ENCODE results near the gene RPL9. TPM values are rescaled to one million over a fixed set of nuclear protein-coding genes. Genes with fewer than 3 reads are reported as not detected.
A peak's percentile ranks its signal among the peaks of the same experiment; 100 is the strongest.
"Not testable (repeated sequence)": the region's sequence is repeated elsewhere in the genome, so short reads cannot be mapped to it uniquely, and the experiment has no call there.

The RPL9 gene
- total RNA-seq, 1 donor from 2014 or later, result 1,701 TPM

DNA sequence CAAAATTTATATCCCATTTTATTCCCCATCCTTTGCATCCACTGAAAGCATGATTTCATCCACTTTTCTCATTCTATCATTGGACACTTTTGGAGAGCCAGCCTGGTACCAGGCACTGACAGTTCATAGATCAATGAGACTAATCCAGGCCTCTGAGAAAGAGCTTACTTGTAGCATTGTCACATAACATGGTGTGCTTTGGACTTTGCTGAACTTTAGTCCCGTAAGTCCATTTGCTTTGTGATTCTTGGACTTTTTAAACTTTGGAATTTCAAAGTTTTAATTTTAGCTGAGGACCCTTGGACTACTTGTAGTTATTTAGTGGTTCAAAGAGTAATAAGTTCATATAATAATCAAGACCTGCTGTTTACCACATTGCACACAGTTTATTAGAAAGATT, 11.7 kb upstream of the RPL9 start:
- Histone ChIP-seq H3K9me3 (no peaks in the 10 kb centered on the region), H3K27ac (no peak overlapping the region), H3K4me3 (no peak overlapping the region), H3K36me3 (peaks cover 0 to 18% of the 10 kb centered on the region in 2 donors), H3K27me3 (no peaks in the 10 kb centered on the region), H3K4me1 (no peaks in the 10 kb centered on the region)
- TF ChIP-seq, protein P1, sequence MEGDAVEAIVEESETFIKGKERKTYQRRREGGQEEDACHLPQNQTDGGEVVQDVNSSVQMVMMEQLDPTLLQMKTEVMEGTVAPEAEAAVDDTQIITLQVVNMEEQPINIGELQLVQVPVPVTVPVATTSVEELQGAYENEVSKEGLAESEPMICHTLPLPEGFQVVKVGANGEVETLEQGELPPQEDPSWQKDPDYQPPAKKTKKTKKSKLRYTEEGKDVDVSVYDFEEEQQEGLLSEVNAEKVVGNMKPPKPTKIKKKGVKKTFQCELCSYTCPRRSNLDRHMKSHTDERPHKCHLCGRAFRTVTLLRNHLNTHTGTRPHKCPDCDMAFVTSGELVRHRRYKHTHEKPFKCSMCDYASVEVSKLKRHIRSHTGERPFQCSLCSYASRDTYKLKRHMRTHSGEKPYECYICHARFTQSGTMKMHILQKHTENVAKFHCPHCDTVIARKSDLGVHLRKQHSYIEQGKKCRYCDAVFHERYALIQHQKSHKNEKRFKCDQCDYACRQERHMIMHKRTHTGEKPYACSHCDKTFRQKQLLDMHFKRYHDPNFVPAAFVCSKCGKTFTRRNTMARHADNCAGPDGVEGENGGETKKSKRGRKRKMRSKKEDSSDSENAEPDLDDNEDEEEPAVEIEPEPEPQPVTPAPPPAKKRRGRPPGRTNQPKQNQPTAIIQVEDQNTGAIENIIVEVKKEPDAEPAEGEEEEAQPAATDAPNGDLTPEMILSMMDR (IDR thresholded peaks at IDR 0.05), result no peak
- no peak for DNase-seq (ENCODE audit: low spot score in 2 of 2)
- intact Hi-C loops (cut with DNase I), result no loop called here

DNA sequence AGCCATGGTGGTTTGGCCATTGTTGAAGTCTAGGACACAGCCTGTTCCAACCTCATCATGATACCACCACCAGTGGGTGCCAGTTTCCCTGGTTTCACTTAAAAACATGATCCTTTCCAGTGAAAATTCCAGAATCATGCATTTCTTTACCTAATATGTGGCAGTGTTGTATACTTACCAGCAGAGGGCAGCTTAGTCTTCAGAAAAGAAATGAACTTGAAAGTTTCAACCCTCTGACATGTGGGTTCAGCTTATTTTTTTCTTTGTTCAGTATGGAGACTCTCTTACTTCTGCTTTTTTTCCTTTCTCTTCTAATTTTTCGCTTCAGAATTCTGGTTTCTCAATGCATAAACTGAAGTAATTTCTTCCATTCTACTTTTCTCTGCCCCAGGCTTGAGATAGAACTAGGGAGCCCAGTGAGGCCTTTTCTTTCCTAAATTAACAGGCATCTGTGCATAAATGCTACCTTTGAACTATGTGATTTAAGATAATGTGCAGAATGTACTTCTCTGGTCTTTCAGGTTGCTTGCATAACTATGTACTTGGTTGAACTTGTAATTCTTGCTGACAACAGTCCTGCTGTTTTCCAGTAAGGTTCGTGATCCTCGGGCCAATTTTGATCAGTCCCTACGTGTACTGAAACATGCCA, 10.8 kb upstream of the RPL9 start:
- H3K27me3 ChIP-seq, result no peaks in the 10 kb centered on the region
- H3K36me3 ChIP-seq, result peaks cover 0 to 23% of the 10 kb centered on the region in 2 donors
- intact Hi-C loops (cut with DNase I), result loop anchor here (1.0 to 2.0 kb wide), 2 partner anchors 57 to 189 kb away; partner anchors contain the start of gene UGDH
- H3K4me3 ChIP-seq, result no peak overlapping the region
- no peak overlapping the region for H3K27ac ChIP-seq
- TF ChIP-seq, protein P1 (IDR thresholded peaks at IDR 0.05), result peak; percentile 82 to 85 (median 84)
- no peaks in the 10 kb centered on the region for H3K4me1 ChIP-seq
- DNase-seq (ENCODE audit: low spot score in 2 of 2), result peak in 1 of 2 donors; percentile 80
- H3K9me3 ChIP-seq, result no peaks in the 10 kb centered on the region

DNA sequence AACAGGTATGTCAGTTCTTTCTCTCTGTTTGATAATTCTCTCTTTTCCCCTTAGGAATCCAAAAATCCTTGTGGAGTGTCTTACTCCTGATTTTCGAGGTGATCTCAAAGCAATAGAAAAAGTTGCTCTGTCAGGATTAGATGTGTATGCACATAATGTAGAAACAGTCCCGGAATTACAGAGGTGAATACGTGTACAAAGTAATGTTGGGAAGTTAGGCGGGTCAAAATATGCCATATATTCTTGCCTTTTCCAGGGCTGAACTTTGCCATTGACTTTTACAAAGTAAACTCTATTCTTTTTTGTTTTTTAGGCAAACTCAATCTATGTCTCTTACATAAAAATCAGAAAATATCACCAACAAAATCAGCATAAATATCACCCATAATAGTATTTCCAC, 8.7 kb upstream of the RPL9 start:
- no peak overlapping the region for H3K4me3 ChIP-seq
- peaks cover 9 to 26% of the 10 kb centered on the region in 2 donors for H3K36me3 ChIP-seq
- intact Hi-C loops (cut with DNase I), result no loop called here

DNA sequence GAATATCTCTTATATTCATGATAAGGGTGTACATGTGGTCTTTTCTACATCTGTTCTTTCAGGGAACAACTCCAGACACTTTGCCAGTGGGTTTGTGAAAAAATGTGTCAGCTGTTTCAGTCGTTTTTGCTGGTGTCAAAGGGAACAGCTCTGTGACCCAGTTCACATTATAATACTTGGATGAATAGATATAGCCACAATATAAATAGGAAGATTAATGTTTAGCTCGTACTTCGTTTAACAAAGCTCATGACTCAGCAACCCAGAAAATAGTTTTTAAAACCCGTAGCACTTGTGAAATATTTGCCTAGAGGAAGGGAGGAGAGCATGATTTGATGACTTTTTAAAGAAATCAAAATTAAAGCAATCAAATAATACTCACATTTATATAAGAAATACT, 8.0 kb upstream of the RPL9 start:
- peaks cover 9 to 24% of the 10 kb centered on the region in 2 donors for H3K36me3 ChIP-seq

More for the DNA sequence above, 8.7 kb upstream of the RPL9 start:
- no peak for DNase-seq (ENCODE audit: low spot score in 2 of 2)
- TF ChIP-seq, protein P1 (IDR thresholded peaks at IDR 0.05), result no peak
- Histone ChIP-seq H3K9me3 (no peaks in the 10 kb centered on the region), H3K27ac (no peak overlapping the region), H3K4me1 (no peaks in the 10 kb centered on the region), H3K27me3 (no peaks in the 10 kb centered on the region)

DNA sequence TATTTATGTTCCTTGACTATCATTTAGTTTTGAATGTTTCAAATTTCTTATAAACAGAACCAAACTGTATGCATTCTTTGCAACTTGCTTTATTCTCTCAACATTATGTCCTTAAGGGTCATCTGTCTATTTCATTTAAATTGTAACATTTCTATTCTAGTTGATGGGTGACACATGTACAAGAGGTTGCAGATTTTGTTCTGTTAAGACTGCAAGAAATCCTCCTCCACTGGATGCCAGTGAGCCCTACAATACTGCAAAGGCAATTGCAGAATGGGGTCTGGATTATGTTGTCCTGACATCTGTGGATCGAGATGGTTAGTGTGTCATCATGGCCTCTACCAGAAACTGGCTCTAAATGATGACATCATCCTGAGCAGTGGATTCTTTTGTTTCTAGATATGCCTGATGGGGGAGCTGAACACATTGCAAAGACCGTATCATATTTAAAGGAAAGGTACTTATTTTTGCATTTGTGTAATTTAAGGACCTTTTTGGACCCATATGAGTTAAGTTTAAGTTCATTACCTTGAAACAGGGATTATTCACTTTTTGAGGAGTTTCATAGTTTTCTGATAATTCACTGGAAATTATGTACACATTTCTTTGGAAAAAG, 6.3 kb upstream of the RPL9 start:
- Histone ChIP-seq H3K4me1 (peaks cover 0 to under 1% of the 10 kb centered on the region in 2 donors), H3K36me3 (peaks cover 9 to 27% of the 10 kb centered on the region in 2 donors), H3K9me3 (no peaks in the 10 kb centered on the region), H3K4me3 (no peak overlapping the region), H3K27ac (no peak overlapping the region), H3K27me3 (no peaks in the 10 kb centered on the region)
- DNase-seq (ENCODE audit: low spot score in 2 of 2), result no peak
- intact Hi-C loops (cut with DNase I), result no loop called here
- TF ChIP-seq, protein P1 (IDR thresholded peaks at IDR 0.05), result no peak

More for the DNA sequence above, 8.0 kb upstream of the RPL9 start:
- no peaks in the 10 kb centered on the region for H3K9me3 ChIP-seq
- H3K27me3 ChIP-seq, result no peaks in the 10 kb centered on the region
- H3K4me3 ChIP-seq, result no peak overlapping the region
- no peak overlapping the region for H3K27ac ChIP-seq
- intact Hi-C loops (cut with DNase I), result no loop called here
- no peak for DNase-seq (ENCODE audit: low spot score in 2 of 2)
- TF ChIP-seq, protein P1 (IDR thresholded peaks at IDR 0.05), result no peak
- no peaks in the 10 kb centered on the region for H3K4me1 ChIP-seq

DNA sequence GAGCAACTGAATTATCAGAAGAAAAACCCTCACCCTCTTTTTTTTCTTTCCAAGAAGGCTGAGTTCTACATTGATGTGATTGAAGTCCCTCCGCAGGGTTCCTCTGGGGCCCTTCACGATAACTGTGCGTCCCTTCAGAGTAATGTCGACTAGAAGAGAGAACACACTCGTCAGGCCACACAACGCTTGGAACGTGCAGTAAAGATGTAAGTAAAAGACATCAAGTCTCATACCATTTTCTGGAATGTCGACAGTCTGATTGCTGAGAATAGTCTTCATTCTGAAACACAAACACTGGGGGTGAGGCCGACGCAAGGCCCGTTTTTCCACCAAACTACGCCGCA, 589 bp downstream of the RPL9 start:
- intact Hi-C loops (cut with DNase I), result loop anchor here (2.0 to 5.0 kb wide), 7 partner anchors 69 to 1771 kb away; partner anchors contain the start of genes KLF3, PDS5A, RELL1 and SMIM14
- H3K27me3 ChIP-seq; H3K9me3 ChIP-seq; DNase-seq (ENCODE audit: low spot score in 2 of 2): not testable (repeated sequence)
- peaks cover 2 to 16% of the 10 kb centered on the region in 2 donors for H3K4me1 ChIP-seq
- peak overlapping the region; percentile 82 to 96 for H3K4me3 ChIP-seq
- peaks cover 40 to 50% of the 10 kb centered on the region in 2 donors for H3K36me3 ChIP-seq
- H3K27ac ChIP-seq, result peak overlapping the region; percentile 96 to 98

All from ascending aorta (tissue), 2 donors.